Testis (tissue), 3 donors: Measurements from ENCODE around the gene TNFRSF1A. TPM values are rescaled to one million over a fixed set of nuclear protein-coding genes. Genes with fewer than 3 reads are reported as not detected.

Source experiments
- DNase-seq: peaks from one replicate; pipeline ENCODE4 v3.0.0-alpha.2; 2019
- H3K27ac ChIP-seq, 2 donors: fragments of 200-600 bp; sonication (generic); one replicate each; pipeline ENCODE4 v1.5.1; 2019
- H3K27me3 ChIP-seq: fragments of 200-600 bp; sonication (generic); one replicate; pipeline ENCODE4 v1.5.1; 2019
- H3K36me3 ChIP-seq: fragments of 200-600 bp; sonication (generic); one replicate; pipeline ENCODE4 v1.5.1; 2017; ENCODE audit warnings: low read depth; ENCODE audit errors: missing control alignments
- H3K4me1 ChIP-seq: fragments of 200-600 bp; sonication (generic); one replicate; pipeline ENCODE4 v1.5.1; 2019
- H3K4me3 ChIP-seq, 2 donors: fragments of 200-600 bp; sonication (generic); one replicate each; pipeline ENCODE4 v1.5.1; 2017 to 2019
- H3K9me3 ChIP-seq: fragments of 200-600 bp; sonication (generic); one replicate; pipeline ENCODE4 v1.5.1; 2017
- CTCF ChIP-seq, 3 experiments: fragments of 450-650 bp in 2 of 3; fragments of 200-600 bp in 1 of 3; sonication (generic) in 1 of 3; IDR thresholded peaks; one replicate each; pipeline ENCODE4 v1.5.1; 2016 to 2019; ENCODE audit warnings: antibody characterized with exemption in 3 of 3, mild to moderate bottlenecking in 2 of 3, moderate library complexity in 1 of 3
- POLR2A ChIP-seq: fragments of 450-650 bp; IDR thresholded peaks from one replicate; pipeline ENCODE4 v1.6.1; 2017; ENCODE audit warnings: antibody characterized with exemption, mild to moderate bottlenecking, moderate library complexity
- WGBS, 2 donors: methylation state at CpG; one replicate each; pipeline ENCODE4 v1.1.5; 2018; 5-methylcytosine and 5-hydroxymethylcytosine counted together
- intact Hi-C: fragments of 100-400 bp; cut with DNase I; formaldehyde crosslinking; loops from one replicate; pipeline ENCODE4 v1.15.1; 2023; ENCODE audit warnings: low total_unique reads
- polyA plus RNA-seq: library from polyadenylated mRNA; stranded (reverse); fragments of 350-450 nt; fragmentation: Illumina TruSeq; extraction: RNeasy Lipid Tissue Mini Kit (QIAGEN cat#74804); gene quantifications from one replicate; pipeline ENCODE4 v1.2.3, GENCODE V29; 2014; ENCODE audit warnings: low read depth, low replicate concordance; ENCODE audit not compliant: insufficient read depth
- total RNA-seq, 2 donors: library from RNA; depleted of rRNA; stranded (reverse); fragments of >200 nt; gene quantifications; one replicate each; pipeline ENCODE4 v1.2.3, GENCODE V29; 2016

Gene TNFRSF1A
- total and polyA plus RNA-seq, 3 donors from 2014 or later: 59.8 to 106 (median 94.6) TPM

GRCh38 chr12:6363010-6363329 is 21.1 kb upstream of the TNFRSF1A start:
- Histone ChIP-seq H3K9me3 (no peaks in the 10 kb centered on the region), H3K27ac (peak overlapping the region; percentile 74 to 81), H3K27me3 (no peaks in the 10 kb centered on the region), H3K4me1 (peaks cover 9% of the 10 kb centered on the region), H3K4me3 (peak overlapping the region; percentile 57 to 76), H3K36me3 (no peaks in the 10 kb centered on the region)
- 13 to 15% methylated on average over 4 of the region's 4 CpGs for WGBS, 2 donors
- no peak for DNase-seq
- intact Hi-C loops: no loop called here
- no peak for TF ChIP-seq CTCF (IDR thresholded peaks at IDR 0.05)
- TF ChIP-seq POLR2A: no peak

- H3K36me3 ChIP-seq: no peaks in the 10 kb centered on the region
- peaks cover 9% of the 10 kb centered on the region for H3K4me1 ChIP-seq
- no peaks in the 10 kb centered on the region for H3K27me3 ChIP-seq
- WGBS, 2 donors: 60 to 84% methylated on average over 3 of the region's 3 CpGs
- no peak overlapping the region for H3K4me3 ChIP-seq
- DNase-seq: no peak
- TF ChIP-seq CTCF (IDR thresholded peaks at IDR 0.05) (no peak), POLR2A (no peak)
- intact Hi-C loops: no loop called here
- H3K27ac ChIP-seq: no peak overlapping the region
- no peaks in the 10 kb centered on the region for H3K9me3 ChIP-seq
Measured at GRCh38 chr12:6362403-6362802, 20.5 kb upstream of the TNFRSF1A start.

- Histone ChIP-seq H3K4me3 (no peak overlapping the region), H3K36me3 (no peaks in the 10 kb centered on the region), H3K9me3 (no peaks in the 10 kb centered on the region), H3K27ac (no peak overlapping the region), H3K27me3 (no peaks in the 10 kb centered on the region), H3K4me1 (peaks cover 9% of the 10 kb centered on the region)
- TF ChIP-seq CTCF (IDR thresholded peaks at IDR 0.05): no peak
- no peak for DNase-seq
- intact Hi-C loops: no loop called here
- WGBS, 2 donors: 82 to 85% methylated on average over 14 of the region's 14 CpGs
Measured at GRCh38 chr12:6361834-6362233, 20.0 kb upstream of the TNFRSF1A start.

- H3K27ac ChIP-seq: no peak overlapping the region
- intact Hi-C loops: no loop called here
- H3K4me1 ChIP-seq: peaks cover 9% of the 10 kb centered on the region
- 78 to 79% methylated on average over 11 of the region's 11 CpGs for WGBS, 2 donors
- no peak for DNase-seq
- TF ChIP-seq POLR2A (no peak), CTCF (IDR thresholded peaks at IDR 0.05) (no peak)
- no peaks in the 10 kb centered on the region for H3K36me3 ChIP-seq
- no peaks in the 10 kb centered on the region for H3K9me3 ChIP-seq
- no peak overlapping the region for H3K4me3 ChIP-seq
- H3K27me3 ChIP-seq: no peaks in the 10 kb centered on the region
Measured at GRCh38 chr12:6360578-6361490, 19.0 kb upstream of the TNFRSF1A start.

- intact Hi-C loops: no loop called here
- no peak for TF ChIP-seq POLR2A
- no peak for TF ChIP-seq CTCF (IDR thresholded peaks at IDR 0.05)
- WGBS, 2 donors: 56 to 67% methylated on average over 7 of the region's 7 CpGs
Measured at GRCh38 chr12:6360080-6360571, 18.2 kb upstream of the TNFRSF1A start.

More at GRCh38 chr12:6360080-6360571, 18.2 kb upstream of the TNFRSF1A start:
- Histone ChIP-seq H3K27me3 (no peaks in the 10 kb centered on the region), H3K36me3 (no peaks in the 10 kb centered on the region), H3K9me3 (no peaks in the 10 kb centered on the region), H3K27ac (no peak overlapping the region), H3K4me1 (peaks cover 9% of the 10 kb centered on the region), H3K4me3 (no peak overlapping the region)
- no peak for DNase-seq
